ENCODE results near the gene COL15A1.

DNA sequence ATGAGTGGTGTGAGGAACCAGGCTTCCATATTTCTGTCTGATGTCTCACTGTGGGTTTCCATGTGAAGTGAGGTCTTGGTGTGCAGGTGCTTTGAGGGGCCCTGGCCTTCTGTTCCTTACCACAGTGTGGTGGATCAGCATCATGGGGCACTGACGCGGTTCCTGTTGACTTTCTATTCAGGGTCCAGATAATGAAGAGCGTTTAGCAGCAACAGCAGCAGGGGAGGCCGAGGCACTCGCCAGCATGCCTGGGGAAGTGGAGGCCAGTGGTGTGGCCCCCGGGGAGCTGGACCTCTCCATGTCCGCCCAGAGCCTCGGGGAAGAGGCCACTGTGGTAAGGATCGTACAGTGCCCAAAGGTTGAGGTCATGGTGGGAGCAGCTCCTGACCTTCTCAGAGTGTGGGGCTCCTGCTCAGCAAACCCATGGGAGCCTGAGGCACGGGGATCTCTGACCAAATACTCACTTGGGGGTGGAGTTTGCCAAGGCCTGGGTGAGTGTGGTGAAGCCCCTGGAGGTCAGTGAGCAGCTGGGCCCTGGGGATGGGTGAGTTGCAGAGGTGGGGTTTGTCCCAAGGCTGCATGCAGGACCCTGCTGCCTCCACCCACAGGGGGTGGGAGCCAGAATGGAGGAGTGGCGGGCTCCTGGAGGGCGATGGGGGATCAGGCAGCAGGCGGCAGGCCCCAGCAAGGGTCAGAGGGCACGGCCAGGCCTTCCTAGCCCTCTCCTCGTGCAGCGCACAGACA lies 61.2 kb downstream of the COL15A1 start:
- TF ChIP-seq ZNF274 (IDR thresholded peaks at IDR 0.05; ENCODE audit: low read depth, low read length) (no peak), YY1 (IDR thresholded peaks at IDR 0.05; ENCODE audit: insufficient read depth, insufficient read length) (no peak), SUZ12 (IDR thresholded peaks at IDR 0.05; ENCODE audit: extremely low read depth, insufficient read depth, insufficient read length) (no peak)
